Endothelial cell of umbilical vein (primary cell): ENCODE results near the gene TEAD3. TPM values are rescaled to one million over a fixed set of nuclear protein-coding genes. Genes with fewer than 3 reads are reported as not detected.
"Not testable (repeated sequence)": the region's sequence is repeated elsewhere in the genome, so short reads cannot be mapped to it uniquely, and the experiment has no call there.

Source experiments
- BruUV-seq: library from RNA; stranded (reverse); fragments of 400-500 nt; replicated peaks from 2 replicates; lab custom pipeline; 2021; lab: Mats Ljungman, UMichigan
- CTCF ChIA-PET: fragments of 300-600, 350-600 bp; sonication (Branson Sonifier 250); formaldehyde crosslinking; loops from one replicate; lab custom pipeline; 2021; ENCODE audit warnings: antibody characterized with exemption, inconsistent platforms; lab: Charles Lee
- POLR2A ChIA-PET: fragments of 300-600, 350-600 bp; sonication (Branson Sonifier 250); formaldehyde crosslinking; loops from one replicate; lab custom pipeline; 2021; ENCODE audit warnings: antibody characterized with exemption, inconsistent platforms; lab: Charles Lee
- DNase-seq: peaks from one replicate; pipeline ENCODE4 v3.0.0-alpha.2; 2011; ENCODE audit warnings: low read depth, low spot score
- FAIRE-seq: peaks from 2 replicates; lab custom pipeline; 2011; peaks lifted over from hg19 to GRCh38; lab: Jason Lieb, UNC
- H2AFZ ChIP-seq: 2 replicates; pipeline ENCODE4 v1.6.0; 2012; ENCODE audit warnings: low read depth, low read length, control low read depth, inconsistent platforms
- H3K27ac ChIP-seq: 2 replicates; pipeline ENCODE4 v1.5.1; 2011; ENCODE audit warnings: low read depth, mild to moderate bottlenecking, control low read depth, low read length, moderate library complexity; ENCODE audit not compliant: insufficient read depth
- H3K27me3 ChIP-seq, 2 experiments: 2 replicates each; pipeline versions ENCODE4 v1.6.0 to v1.6.1; 2011; ENCODE audit warnings: low read length in 2 of 2, mixed read lengths in 1 of 2; ENCODE audit not compliant: control insufficient read depth in 2 of 2, insufficient read depth in 2 of 2
- H3K36me3 ChIP-seq, 2 experiments: 2 replicates in 1 of 2; 3 replicates in 1 of 2; pipeline ENCODE4 v1.5.1; 2011; ENCODE audit warnings: low read length in 2 of 2, mild to moderate bottlenecking in 1 of 2, moderate library complexity in 1 of 2; ENCODE audit not compliant: control insufficient read depth in 2 of 2, insufficient read depth in 2 of 2; ENCODE audit errors: extremely low read depth in 1 of 2
- H3K4me1 ChIP-seq: 3 replicates; pipeline ENCODE4 v1.5.1; 2011; ENCODE audit warnings: mild to moderate bottlenecking, low read length; ENCODE audit not compliant: control insufficient read depth, insufficient read depth; ENCODE audit errors: extremely low read depth
- H3K4me2 ChIP-seq: 2 replicates; pipeline ENCODE4 v1.6.1; 2011; ENCODE audit warnings: low read length, control low read depth, mixed read lengths; ENCODE audit not compliant: insufficient read depth
- H3K4me3 ChIP-seq, 3 experiments: fragments of 200-600 bp in 1 of 3; sonication (generic), shearing (Covaris generic) in 1 of 3; replicated peaks in 1 of 3; 2 replicates each; pipeline ENCODE4 v1.5.1; 2011 to 2016; ENCODE audit warnings: control low read depth in 3 of 3, low read length in 3 of 3, mild to moderate bottlenecking in 2 of 3, inconsistent platforms in 1 of 3, low read depth in 1 of 3, moderate library complexity in 1 of 3; ENCODE audit not compliant: insufficient read depth in 1 of 3
- H3K79me2 ChIP-seq: 2 replicates; pipeline ENCODE4 v1.6.0; 2012; ENCODE audit warnings: low read length, inconsistent platforms; ENCODE audit not compliant: control insufficient read depth, insufficient read depth
- H3K9ac ChIP-seq: replicated peaks from 2 replicates; pipeline ENCODE3; 2011; ENCODE audit warnings: low read length, control low read depth; ENCODE audit not compliant: insufficient read depth; ENCODE audit errors: extremely low read depth
- H3K9me1 ChIP-seq: replicated peaks from 3 replicates; pipeline ENCODE4 v1.6.0; 2011; ENCODE audit warnings: mild to moderate bottlenecking, low read length; ENCODE audit not compliant: control insufficient read depth, insufficient read depth; ENCODE audit errors: extremely low read depth
- H3K9me3 ChIP-seq: replicated peaks from 2 replicates; pipeline ENCODE4 v1.5.1; 2012; ENCODE audit warnings: low read length, inconsistent platforms; ENCODE audit not compliant: control insufficient read depth, insufficient read depth
- H4K20me1 ChIP-seq: replicated peaks from 2 replicates; pipeline ENCODE3; 2011; ENCODE audit warnings: mild to moderate bottlenecking, low read length; ENCODE audit not compliant: control insufficient read depth, insufficient read depth; ENCODE audit errors: extremely low read depth
- EZH2 ChIP-seq: IDR thresholded peaks from 2 replicates; pipeline ENCODE4 v1.6.1; 2012; ENCODE audit warnings: borderline replicate concordance, low read depth, mild to moderate bottlenecking, moderate library complexity, low read length, inconsistent platforms; ENCODE audit not compliant: severe bottlenecking
- FOS ChIP-seq: IDR thresholded peaks from 2 replicates; pipeline ENCODE4 v1.6.1; 2011; ENCODE audit warnings: mild to moderate bottlenecking, low read length, moderate library complexity, borderline replicate concordance; ENCODE audit not compliant: insufficient read depth
- GATA2 ChIP-seq: IDR thresholded peaks from 2 replicates; pipeline ENCODE4 v1.7.0; 2011; ENCODE audit warnings: low read depth, mild to moderate bottlenecking, moderate library complexity, mixed read lengths, low read length; ENCODE audit not compliant: insufficient read length, insufficient read depth
- JUN ChIP-seq: IDR thresholded peaks from 2 replicates; pipeline ENCODE4 v1.6.1; 2011; ENCODE audit warnings: borderline replicate concordance, low read depth; ENCODE audit not compliant: insufficient read length, insufficient read depth
- MYC ChIP-seq: IDR thresholded peaks from one replicate; pipeline ENCODE4 v1.6.1; 2011; ENCODE audit warnings: mild to moderate bottlenecking, low read depth, low read length
- POLR2A ChIP-seq: IDR thresholded peaks from 2 replicates; pipeline ENCODE4 v1.6.1; 2012; ENCODE audit warnings: low read depth, mild to moderate bottlenecking, control low read depth, low read length
- POLR2AphosphoS5 ChIP-seq: IDR thresholded peaks from 2 replicates; pipeline ENCODE4 v1.6.1; 2012; ENCODE audit warnings: low read depth, mild to moderate bottlenecking, control low read depth, low read length, moderate library complexity; ENCODE audit not compliant: insufficient read depth
- dilution Hi-C: fragments of 300-500 bp; cut with MboI; formaldehyde crosslinking; loops from one replicate; pipeline ENCODE4 v1.15.0; 2019; ENCODE audit warnings: low sequenced_read_pairs; ENCODE audit not compliant: extremely low pct_ligation_motif_present
- intact Hi-C: fragments of 100-400 bp; cut with micrococcal nuclease; formaldehyde crosslinking; loops from one replicate; pipeline ENCODE4 v1.10.0; 2022
- polyA plus RNA-seq, 4 experiments: library from polyadenylated mRNA; depleted of rRNA in 3 of 4; stranded (reverse) in 3 of 4; unstranded in 1 of 4; fragments of >200 nt; gene quantifications; 2 replicates each; pipeline versions ENCODE4 v1.2.1 to v1.2.3, GENCODE V29; 2011 to 2012; ENCODE audit warnings: missing spikeins in 1 of 4
- total RNA-seq: library from RNA; stranded (reverse); gene quantifications from 2 replicates; pipeline ENCODE4 v1.2.3, GENCODE V29; 2021
- TF ChIP-seq, protein P1 (sequence below): IDR thresholded peaks from 2 replicates; pipeline ENCODE4 v1.6.1; 2011; ENCODE audit not compliant: insufficient read depth, insufficient read length
- TF ChIP-seq, protein P2 (sequence below), 2 donors: IDR thresholded peaks; 1 replicate in 1 of 2; 2 replicates in 1 of 2; pipeline ENCODE4 v1.5.1; 2011; ENCODE audit warnings: low read length in 2 of 2, mild to moderate bottlenecking in 2 of 2, moderate library complexity in 2 of 2, control low read depth in 1 of 2, inconsistent platforms in 1 of 2, low read depth in 1 of 2; ENCODE audit not compliant: insufficient read depth in 1 of 2; ENCODE audit errors: extremely low read depth in 1 of 2

The TEAD3 gene
- total and polyA plus RNA-seq, 2 donors (not counting 3 experiments of a cell fraction or from before 2014, with no cell fraction given) = 1.1 to 1.6 TPM

DNA sequence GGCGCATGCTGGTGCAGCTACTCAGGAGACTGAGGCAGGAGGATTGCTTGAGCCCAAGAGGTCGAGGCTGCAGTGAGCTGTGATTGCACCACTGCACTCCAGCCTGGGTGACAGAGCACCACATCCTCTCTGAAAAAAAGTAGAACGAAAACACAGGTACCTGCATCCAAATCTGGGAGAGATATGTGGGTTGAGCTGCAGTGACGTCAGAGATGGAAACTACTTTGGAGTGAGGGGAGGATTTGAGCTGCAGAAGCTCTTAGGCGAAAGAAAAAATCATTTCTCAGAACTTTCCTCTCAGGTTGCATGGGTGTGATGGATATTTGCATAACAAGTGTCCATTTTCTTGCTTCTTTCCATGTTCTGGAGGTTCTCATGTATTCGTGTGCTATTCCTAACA lies 19.8 kb upstream of the TEAD3 start:
- H3K79me2 ChIP-seq = no peaks in the 10 kb centered on the region
- no peaks in the 10 kb centered on the region for H4K20me1 ChIP-seq
- ChIA-PET POLR2A (no interaction called here), CTCF (interaction anchor here (0.6 to 11.7 kb wide), 7 partner anchors 9 to 220 kb away, joined by 3 to 252 read pairs (median 3); partner anchors contain the start of gene ARMC12)
- no peaks in the 10 kb centered on the region for H3K36me3 ChIP-seq
- no peaks in the 10 kb centered on the region for H3K4me1 ChIP-seq
- H3K9me1 ChIP-seq = no peaks in the 10 kb centered on the region
- dilution Hi-C loops = no loop called here
- no peak overlapping the region for H3K27ac ChIP-seq
- TF ChIP-seq GATA2 (no peak), POLR2AphosphoS5 (no peak), POLR2A (no peak), JUN (no peak), FOS (no peak), MYC (no peak), EZH2 (no peak)
- TF ChIP-seq, protein P1, sequence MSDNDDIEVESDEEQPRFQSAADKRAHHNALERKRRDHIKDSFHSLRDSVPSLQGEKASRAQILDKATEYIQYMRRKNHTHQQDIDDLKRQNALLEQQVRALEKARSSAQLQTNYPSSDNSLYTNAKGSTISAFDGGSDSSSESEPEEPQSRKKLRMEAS = no peak
- TF ChIP-seq, protein P2, sequence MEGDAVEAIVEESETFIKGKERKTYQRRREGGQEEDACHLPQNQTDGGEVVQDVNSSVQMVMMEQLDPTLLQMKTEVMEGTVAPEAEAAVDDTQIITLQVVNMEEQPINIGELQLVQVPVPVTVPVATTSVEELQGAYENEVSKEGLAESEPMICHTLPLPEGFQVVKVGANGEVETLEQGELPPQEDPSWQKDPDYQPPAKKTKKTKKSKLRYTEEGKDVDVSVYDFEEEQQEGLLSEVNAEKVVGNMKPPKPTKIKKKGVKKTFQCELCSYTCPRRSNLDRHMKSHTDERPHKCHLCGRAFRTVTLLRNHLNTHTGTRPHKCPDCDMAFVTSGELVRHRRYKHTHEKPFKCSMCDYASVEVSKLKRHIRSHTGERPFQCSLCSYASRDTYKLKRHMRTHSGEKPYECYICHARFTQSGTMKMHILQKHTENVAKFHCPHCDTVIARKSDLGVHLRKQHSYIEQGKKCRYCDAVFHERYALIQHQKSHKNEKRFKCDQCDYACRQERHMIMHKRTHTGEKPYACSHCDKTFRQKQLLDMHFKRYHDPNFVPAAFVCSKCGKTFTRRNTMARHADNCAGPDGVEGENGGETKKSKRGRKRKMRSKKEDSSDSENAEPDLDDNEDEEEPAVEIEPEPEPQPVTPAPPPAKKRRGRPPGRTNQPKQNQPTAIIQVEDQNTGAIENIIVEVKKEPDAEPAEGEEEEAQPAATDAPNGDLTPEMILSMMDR (IDR thresholded peaks at IDR 0.05; ENCODE audit: extremely low read depth in 1 of 2, insufficient read depth in 1 of 2, low read depth in 1 of 2, low read length in 2 of 2) = no peak
- H3K4me2 ChIP-seq = no peak overlapping the region
- peaks cover 4 to 5% of the 10 kb centered on the region in 2 experiments for H3K27me3 ChIP-seq
- no peaks in the 10 kb centered on the region for H3K9me3 ChIP-seq
- no TSS peak for BruUV-seq
- FAIRE-seq = no peak
- no peak overlapping the region for H2AFZ ChIP-seq
- intact Hi-C loops = no loop called here
- H3K9ac ChIP-seq = no peak overlapping the region
- no peak for DNase-seq
- H3K4me3 ChIP-seq = no peak overlapping the region

DNA sequence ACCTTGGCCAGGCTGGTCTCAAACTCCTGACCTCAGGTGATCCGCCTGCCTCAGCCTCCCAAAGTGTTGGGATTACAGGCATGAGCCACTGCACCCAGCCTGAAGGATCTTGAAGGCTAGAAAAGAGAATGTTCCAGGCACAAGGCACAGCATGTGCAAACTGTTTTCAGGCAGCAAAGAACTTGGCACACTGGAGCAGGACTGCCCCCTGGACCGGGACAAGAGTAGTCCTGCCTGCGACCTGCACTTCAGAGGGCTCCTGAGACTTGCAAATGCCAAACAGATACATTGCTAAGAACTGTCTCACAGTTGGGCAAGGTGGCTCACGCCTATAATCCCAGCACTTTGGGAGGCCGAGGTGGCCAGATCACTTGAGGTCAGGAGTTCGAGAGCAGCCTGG lies 19.1 kb upstream of the TEAD3 start:
- H3K27me3 ChIP-seq = peaks cover 11 to 12% of the 10 kb centered on the region in 2 experiments
- H4K20me1 ChIP-seq, H3K4me3 ChIP-seq, H3K4me1 ChIP-seq, FAIRE-seq, DNase-seq, H2AFZ ChIP-seq, H3K79me2 ChIP-seq, H3K9ac ChIP-seq, H3K4me2 ChIP-seq, intact Hi-C loops, CTCF ChIA-PET, POLR2A ChIA-PET, H3K9me3 ChIP-seq, H3K36me3 ChIP-seq, H3K27ac ChIP-seq, dilution Hi-C loops, H3K9me1 ChIP-seq, BruUV-seq: not testable (repeated sequence)
